Activated naive CD4-positive, alpha-beta T cell treated with Interleukin-2 at 50 U/mL for 16 hours (primary cell): ENCODE measurements around the gene LEKR1.
"Not testable (repeated sequence)": the region's sequence is repeated elsewhere in the genome, so short reads cannot be mapped to it uniquely, and the experiment has no call there.

ENCODE experiments used
- DNase-seq: peaks from one replicate; pipeline ENCODE4 v3.0.0-alpha.2; 2020

LEKR1 gene

GRCh38 chr3:156910831-156911230 lies 84.7 kb downstream of the LEKR1 start:
- not testable (repeated sequence) for DNase-seq

- not testable (repeated sequence) for DNase-seq
Observed at GRCh38 chr3:156914300-156914699, 88.1 kb downstream of the LEKR1 start.

DNA sequence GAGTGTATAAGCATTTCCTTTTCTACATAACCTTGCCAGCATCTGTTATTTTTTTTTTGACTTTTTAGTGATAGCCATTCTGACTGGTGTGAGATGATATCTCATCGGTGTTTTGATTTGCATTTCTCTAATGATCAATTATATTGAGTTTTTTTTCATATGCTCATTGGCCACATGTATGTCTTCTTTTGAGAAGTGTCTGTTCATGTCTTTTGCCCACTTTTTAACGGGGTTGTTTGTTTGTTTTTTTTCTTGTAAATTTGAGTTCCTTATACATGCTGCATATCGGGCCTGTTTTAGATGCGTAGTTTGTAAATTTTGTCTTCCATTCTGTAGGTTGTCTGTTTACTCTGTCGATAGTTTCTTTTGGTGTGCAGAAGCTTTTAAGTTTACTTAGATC lies 89.2 kb downstream of the LEKR1 start:
- no peak for DNase-seq

DNA sequence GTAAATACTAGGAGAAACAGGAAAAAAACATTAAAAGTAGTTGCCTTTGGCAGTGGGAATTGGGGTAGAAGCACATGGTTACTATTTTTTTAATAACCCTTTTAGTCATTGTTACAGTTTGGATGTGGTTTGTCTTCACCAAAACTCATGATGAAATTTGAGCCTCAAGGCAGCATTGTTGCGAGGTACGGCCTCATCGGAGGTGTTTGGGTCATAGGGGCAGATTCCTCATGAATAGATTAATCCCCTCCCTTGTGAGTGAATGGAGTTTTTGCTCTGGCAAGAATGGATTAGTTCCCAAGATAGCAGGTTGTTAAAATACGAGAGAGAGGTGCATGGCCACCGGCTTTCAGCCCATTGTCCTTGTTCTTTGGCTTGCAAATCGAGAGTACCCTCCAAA lies 92.6 kb downstream of the LEKR1 start:
- DNase-seq = no peak

DNA sequence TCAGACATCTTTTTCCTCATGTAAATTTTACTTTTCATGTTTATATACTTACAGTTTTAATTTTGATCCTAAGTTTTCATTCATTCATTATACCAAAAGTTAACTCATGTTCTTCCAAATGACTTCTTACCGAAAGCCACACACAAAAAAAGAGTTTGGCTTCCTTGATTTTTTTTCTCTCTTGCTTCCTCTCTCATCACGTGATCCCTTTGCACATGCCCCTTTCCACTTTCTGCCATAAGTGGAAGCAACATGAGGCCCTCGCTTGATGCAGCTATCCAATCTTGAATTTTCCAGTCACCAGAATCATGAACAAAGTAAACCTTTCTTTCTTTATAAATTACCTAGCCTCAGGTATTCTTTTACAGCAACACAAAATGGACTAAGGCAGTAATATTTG lies 93.7 kb downstream of the LEKR1 start:
- DNase-seq = no peak

DNA sequence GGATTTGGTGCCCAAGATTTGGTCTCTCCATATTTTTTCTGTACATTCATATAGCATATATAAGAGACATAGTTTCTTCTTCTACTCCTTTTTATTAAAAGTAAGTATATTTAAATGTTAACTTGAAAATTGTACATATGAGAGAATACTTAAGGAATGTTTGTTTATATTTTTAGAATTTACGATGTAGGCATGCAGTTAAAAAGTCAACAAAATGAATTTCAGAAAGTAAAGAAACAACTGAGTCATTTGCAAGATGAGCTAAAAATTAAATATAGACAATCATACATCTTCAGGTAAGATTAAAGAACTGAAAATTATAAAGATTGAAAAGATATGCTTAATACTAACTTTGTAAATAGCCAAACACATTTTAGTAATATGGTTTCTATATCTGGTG lies 94.2 kb downstream of the LEKR1 start:
- no peak for DNase-seq

GRCh38 chr3:156923349-156923748 lies 97.2 kb downstream of the LEKR1 start:
- DNase-seq = no peak

DNA sequence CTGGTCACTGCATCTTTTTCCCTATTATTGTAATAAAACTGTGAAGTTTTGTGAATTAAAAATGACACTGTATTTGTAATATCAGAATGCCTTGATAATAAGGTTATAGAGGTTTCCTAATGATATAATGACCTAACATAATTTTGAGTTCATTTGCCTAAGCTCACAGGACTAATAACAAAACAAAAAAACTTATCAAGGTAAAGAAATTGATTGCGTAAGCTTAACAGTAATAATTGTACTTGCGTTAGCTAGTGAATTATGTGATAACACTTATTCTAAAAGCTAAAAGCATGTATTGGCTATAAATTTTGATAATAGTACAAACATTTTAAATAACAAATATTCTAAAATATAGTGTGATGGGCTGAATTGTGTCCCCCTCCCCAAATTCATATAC lies 112.6 kb downstream of the LEKR1 start:
- no peak for DNase-seq

DNA sequence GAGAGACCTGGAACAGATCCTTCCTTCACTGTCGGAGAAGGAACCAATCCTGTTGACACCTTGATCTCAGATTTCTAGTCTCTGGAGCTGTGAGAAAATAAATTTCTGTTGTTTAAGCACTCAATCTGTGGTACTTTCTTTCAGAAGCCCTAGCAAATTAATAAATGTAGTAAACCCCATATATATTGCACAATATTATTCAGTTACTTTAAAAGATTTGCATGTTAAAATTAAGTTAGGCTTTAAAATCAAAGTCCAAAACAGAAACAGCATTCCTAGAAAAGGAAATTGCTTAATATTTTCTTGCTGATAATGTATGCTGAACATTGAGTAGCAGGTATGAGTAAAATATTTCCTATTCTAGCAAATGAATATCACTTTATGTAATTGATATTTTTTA lies 113.2 kb downstream of the LEKR1 start:
- DNase-seq = no peak

DNA sequence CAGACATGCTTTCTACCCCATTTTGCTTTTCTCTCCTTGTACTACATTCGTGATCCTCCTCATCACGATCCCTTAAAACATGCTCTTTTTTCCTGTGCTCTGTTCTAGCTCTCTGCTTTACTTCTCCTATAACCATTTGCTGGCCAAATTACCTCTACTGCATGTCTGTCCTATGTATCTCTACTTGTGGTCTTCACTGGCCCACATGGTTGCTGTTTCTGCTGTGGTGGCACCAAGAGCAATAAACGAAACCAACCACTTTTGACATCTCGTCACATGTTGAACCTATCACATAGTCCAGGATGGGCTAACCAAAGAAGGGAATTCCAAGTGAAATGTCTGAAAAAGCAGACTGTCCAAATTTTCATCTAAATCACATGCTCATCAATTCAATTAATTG lies 115.2 kb downstream of the LEKR1 start:
- DNase-seq = no peak

- DNase-seq = no peak
Observed at GRCh38 chr3:156948402-156949210, 122.5 kb downstream of the LEKR1 start.

- DNase-seq = no peak
Observed at GRCh38 chr3:156952011-156952410, 125.9 kb downstream of the LEKR1 start.

- no peak for DNase-seq
Observed at GRCh38 chr3:156957715-156958114, 131.6 kb downstream of the LEKR1 start.

GRCh38 chr3:156963096-156963495 lies 136.9 kb downstream of the LEKR1 start:
- no peak for DNase-seq

- no peak for DNase-seq
Observed at GRCh38 chr3:156964577-156964976, 138.4 kb downstream of the LEKR1 start.

GRCh38 chr3:156966349-156966748 lies 140.2 kb downstream of the LEKR1 start:
- not testable (repeated sequence) for DNase-seq

DNA sequence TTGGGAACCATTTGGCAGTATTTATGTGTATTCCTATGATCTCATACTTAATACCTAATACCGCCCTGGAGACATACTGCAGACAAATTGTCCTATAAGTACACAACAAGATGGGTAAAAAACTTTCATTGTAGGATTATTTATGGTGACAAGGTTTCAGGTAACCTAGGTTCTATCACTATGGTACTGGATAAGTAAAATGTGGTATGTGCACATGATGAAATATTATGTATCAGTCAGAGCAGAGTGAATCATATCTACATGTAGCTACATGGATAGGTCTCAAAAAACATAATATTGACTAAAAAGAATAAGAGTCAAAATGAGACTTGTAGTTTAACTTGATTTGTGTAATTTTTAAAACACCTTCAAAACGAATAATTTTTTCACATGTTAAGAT lies 147.8 kb downstream of the LEKR1 start:
- DNase-seq = no peak

- DNase-seq = no peak
Observed at GRCh38 chr3:156974931-156975330, 148.8 kb downstream of the LEKR1 start.

DNA sequence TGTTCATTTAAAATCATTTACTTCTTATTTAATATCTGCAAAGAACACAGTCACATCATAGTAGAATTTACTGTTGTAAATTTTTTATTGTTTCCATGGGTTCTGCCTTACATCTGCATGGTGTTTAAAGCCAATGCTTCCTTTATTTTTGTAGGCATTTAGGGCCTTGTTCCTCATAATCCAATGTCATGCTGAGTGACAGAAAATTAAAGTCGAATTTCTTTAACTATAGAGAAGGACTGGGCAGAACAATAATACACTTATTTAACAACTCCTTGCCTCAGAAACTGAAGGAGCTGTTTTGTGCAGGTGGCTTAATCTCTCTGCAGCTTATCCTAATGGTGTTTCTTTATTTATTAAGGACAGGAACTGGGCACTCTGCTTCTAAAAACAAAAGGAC lies 149.6 kb downstream of the LEKR1 start:
- DNase-seq = no peak

GRCh38 chr3:156976933-156977332 lies 150.8 kb downstream of the LEKR1 start:
- no peak for DNase-seq

- no peak for DNase-seq
Observed at GRCh38 chr3:156978481-156978961, 152.4 kb downstream of the LEKR1 start.

DNA sequence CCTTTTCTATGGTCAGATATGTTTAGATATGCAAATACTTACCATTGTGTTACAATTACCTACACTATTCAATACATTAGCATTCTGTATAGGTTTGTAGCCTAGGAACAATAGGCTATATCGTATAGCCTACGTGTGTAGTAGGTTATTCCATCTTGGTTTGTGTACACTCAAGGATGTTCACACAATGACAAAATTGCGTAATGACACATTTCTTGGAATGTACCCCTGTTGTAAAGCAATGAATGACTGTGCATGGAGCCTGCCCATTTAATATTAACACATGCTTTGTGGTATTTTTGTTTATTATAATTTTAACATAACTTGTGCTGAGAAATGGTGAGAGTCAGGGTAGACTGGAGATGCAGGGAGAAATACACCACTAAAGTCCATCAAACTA lies 154.9 kb downstream of the LEKR1 start:
- no peak for DNase-seq

DNA sequence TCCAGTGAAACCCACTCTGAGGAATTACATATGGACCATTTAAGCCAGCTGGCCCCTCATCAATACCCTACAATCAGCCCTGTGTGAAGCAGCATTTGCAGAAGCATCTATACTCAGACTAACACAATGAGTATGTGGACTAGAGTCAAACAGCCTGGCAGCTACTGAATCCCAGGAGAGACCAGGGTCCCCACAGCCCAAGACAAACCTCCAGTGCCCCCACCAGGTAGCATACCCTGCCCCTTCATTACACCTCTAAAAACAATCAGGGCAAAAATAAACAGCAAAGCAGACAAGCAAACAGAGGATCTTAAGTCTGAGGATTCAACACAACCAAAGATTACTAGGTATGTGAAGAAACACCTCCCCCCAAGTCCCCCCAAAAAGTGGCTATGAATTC lies 157.4 kb downstream of the LEKR1 start:
- no peak for DNase-seq

- DNase-seq = no peak
Observed at GRCh38 chr3:156985711-156986110, 159.6 kb downstream of the LEKR1 start.

GRCh38 chr3:156987946-156988345 lies 161.8 kb downstream of the LEKR1 start:
- no peak for DNase-seq
